ENCODE results near the gene TMEM209. TPM values are rescaled to one million over a fixed set of nuclear protein-coding genes. Genes with fewer than 3 reads are reported as not detected.
"Not testable (repeated sequence)": the region's sequence is repeated elsewhere in the genome, so short reads cannot be mapped to it uniquely, and the experiment has no call there.

Gene TMEM209
- total RNA-seq, 1 experiment from 2014 or later = 46.7 TPM

DNA sequence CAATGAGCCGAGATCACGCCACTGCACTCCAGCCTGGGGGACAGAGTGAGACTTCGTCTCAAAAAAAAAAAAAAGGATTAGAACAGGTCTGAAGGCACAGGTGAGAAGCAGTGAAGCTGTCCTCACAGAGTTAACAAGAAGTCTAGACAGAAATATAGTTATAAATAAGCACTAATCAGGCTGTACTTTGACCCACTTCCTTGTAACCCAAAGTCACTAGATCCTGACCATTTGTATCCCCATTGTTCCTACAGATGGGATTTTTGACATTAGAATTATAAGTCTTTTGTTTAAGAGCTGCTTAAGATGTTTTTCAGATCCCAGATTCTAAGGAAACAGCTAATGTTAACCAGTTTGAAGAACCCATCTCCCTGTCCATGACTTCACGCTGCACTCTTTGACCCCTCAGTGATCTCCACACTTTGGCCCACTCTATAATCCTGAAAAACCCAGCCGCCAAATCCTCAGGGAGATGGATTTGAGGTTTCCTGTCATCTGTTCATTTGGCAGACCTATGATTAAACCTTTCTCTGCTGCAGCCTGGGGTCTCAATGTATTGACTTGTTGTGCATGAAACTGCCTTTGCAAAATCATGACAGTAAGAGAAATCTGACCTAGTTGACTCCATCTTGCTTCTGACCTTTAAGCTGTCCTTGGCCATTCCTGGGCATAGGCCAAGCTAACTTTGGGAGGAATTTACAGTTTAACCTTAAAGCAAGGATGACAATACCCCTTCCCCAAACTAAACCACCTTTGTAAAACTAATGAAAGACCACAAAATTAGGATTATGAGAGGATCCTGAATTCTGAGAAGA lies 13.8 kb upstream of the TMEM209 start:
- no peak for DNase-seq (ENCODE audit: low read depth)

DNA sequence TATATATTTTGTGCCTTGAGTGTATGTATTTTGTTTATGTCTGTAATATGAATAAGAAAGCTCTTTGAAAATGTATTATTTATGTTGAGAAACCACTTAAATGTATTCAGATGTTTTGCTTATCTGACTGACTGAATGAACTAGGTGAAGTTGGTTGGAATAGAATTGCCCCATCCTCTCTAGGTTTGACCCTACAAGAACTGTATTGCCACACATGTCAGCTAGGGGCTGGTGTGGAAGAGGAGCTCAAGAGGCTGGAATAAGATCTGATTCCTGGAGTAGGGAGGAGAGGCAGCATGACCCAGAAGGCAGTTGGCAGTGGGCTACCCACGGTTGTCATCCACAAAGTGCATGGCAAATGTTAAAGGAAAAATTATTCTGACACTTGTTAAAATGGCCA lies 11.5 kb upstream of the TMEM209 start:
- no peak for DNase-seq (ENCODE audit: low read depth)

DNA sequence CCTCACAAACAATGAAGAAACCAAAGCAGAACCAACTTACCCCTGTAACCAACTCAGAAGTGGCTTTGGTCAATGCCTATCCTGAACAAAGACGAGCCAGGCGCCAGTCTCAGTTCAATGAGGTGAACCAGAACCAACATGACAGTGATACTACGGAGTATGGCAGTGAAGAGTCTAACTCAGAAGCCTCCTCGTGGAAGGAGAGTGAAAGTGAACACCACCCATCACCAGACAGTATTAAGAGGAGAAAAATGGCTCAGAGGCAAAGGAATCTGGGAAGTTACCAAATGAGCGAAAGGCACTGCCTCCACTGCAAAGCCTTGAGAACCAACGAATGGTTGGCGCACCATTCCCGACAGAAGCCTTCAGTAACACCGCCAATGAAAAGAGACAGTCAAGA lies 10.8 kb upstream of the TMEM209 start:
- DNase-seq (ENCODE audit: low read depth) = no peak

DNA sequence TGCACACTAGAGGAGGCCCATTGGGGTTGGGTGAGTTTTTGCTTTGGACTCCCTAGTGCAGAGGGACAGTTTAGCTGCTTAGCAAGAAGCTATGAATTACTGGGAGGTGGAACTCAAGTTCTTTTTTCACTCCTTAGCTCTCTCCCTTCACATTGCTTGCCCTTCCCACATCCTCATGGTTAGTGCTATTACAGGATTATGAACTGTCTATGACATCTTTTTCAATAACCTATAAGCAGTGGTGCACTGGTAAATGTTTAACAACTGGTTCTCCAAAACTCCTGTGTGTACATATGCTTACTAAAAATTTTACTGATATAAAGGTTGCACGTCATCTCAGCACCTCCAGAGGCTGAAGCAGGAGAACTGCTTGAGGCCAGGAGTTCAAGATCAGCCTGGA lies 8.6 kb upstream of the TMEM209 start:
- DNase-seq (ENCODE audit: low read depth) = no peak

DNA sequence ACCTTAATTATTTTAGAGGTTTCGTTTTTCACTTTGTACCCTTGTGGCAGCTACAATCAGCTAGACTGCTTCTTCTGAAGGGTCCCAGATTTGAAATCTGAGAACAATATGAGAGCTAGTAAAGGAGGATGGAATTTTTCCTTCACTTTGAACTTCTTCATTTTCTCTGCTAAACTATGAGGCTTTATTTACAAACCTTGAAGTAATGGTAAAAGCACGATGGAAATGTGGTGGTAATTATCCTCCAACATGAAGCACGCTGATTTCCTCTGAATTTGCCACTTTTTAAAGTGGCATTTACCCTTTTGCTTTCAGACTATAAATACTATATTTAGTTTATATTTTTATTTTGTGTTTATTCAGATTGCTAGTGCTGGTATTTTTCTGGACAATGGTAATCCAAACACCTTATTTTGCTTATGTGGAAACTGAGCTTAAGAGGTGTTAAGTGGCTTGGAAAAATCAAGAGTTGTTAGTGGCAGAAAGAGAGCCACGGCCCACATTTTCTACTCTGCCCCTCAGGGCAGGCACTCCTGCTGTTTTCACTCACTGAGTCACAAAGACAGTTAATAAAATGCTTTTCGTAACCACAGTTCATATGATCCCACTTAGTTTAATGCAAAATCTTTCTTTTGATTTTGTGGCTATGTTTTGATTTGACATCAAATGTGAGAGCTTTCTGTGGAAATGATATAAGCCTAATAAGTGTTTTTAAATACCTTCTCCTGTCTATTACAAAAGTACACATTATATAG lies 5.2 kb upstream of the TMEM209 start:
- DNase-seq (ENCODE audit: low read depth) = peak; percentile 65

DNA sequence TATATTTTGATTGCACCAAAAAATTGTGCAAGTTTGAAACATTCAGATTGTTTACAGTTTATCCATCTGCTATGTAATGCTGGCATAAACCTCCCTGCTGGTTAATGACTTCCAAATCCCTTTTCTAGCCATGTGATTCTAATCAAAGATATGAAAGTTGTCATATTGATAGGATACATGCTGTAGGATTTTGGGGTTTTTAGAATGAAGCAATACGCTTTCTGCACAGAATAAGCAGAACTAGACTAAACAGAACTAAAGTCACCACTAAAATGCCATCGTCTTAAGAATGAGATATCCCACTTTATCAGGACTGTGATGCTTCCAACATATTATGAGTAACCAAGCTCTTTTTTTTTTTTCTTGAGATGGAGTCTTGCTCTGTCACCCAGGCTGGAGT lies 3.3 kb upstream of the TMEM209 start:
- DNase-seq (ENCODE audit: low read depth) = no peak

DNA sequence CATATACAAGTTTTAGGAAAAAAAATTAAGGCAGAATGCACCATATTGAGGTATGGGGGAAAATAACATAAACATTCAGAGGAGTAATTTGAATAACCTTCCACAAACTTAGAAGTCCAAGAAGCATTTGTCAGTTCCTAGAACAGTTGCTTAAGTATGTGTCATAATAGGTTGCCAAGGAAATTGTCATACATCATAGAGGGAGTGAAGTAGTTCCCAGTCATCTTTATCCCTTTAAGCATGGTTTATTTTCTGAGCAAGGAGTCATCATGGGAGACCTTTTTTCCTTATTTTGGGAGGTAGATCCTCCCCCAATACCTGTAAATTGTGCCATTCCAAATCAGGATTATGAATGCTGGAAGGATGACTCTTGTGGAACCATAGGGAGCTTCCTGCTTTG lies 2.4 kb upstream of the TMEM209 start, which contains the start of gene SSMEM1:
TSS of gene SSMEM1 (plus strand) at position 219 of the 400 bp plus-strand sequence. CDS start at position 270, 51 bp downstream.
- no peak for DNase-seq (ENCODE audit: low read depth)

DNA sequence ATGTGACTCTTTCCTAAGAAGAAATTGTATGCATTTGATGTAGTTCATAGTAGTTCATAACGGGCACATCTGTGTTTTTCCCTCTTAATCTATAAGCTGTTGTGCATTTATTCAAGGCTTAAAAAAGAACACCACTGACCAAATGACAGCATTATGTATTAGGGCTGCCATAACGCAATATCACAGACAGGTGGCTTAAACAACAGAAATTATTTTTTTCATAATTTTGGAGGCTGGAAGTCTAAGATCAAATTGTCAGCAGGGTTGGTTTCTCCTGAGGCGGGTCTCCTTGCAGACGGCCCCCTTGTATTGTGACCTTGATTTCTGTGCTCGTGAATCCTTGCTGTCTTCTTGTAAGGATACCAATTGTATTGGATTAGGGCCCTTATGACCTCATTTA lies 1.8 kb upstream of the TMEM209 start:
- no peak for DNase-seq (ENCODE audit: low read depth)

DNA sequence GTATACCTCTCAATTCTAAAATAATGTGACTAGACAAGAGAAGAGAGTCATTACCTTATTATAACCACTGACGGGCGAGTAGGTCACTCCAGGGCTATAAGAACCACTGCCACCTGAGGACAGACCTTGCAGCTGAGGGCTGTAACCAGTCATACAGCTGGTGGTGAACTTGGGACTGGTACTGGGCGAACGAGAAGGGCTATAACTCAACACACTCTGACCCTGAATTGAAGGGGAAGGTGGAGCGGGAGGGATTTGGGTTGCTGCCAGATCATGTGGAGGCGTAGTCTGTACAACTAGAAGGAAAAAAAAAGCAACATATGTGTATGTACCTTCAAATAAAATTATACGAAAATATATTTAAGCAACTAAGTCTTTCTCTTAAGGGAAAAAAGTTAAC lies 3.4 kb downstream of the TMEM209 start:
- no peak for DNase-seq (ENCODE audit: low read depth)

DNA sequence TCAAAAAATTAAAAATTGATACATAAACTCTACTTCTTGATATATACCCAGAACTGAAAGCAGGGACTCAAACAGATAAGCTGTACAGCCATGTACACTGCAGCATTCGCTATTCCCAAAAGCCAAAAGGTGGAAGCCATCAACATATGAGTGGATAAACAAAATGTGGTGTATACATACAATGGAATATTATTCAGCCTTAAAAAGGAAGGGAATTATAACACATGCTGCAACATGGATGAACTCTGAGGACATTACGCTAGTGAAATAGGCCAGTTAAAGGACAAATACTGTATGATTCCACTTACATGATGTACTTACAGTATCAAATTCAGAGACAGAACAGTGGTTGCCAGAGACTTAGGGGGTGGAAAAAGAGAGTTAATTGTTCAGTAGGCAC lies 8.1 kb downstream of the TMEM209 start:
- DNase-seq (ENCODE audit: low read depth) = no peak

DNA sequence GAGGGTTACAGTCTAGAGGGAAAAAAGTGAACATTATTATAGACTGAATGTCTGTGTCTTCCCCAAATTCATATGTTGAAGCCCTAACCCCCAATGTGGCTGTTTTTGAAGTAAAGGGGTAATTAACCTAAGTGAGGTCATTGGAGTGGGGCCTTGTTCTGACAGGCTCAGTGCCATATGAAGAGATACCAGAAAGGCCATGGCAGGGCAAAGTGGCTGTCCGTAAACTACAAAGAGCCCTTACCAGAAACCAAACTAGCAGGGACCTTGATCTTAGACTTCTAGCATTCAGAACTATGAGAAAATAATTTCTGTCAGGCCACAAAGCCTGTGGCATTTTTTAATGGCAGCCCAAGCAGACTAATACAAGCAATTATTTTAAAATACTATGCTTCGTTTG lies 8.7 kb downstream of the TMEM209 start:
- no peak for DNase-seq (ENCODE audit: low read depth)

DNA sequence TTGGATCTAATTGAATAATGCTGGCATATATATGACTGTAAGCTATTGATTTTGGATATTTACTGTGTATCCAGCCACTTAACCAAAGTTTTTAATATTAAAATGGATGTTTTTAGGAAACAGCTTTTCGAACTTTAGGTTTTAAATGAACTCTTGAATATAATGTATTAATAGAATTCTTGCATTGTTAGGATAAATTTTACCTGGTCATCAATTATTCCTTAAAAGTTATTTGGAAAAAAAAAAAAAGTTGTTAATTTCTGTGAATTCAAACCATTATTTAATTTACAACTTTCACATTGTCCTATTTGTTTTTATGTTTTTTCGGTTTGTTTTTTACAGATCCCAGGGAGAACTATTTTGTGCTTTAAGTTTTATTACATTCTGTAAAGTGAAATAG lies 9.8 kb downstream of the TMEM209 start:
- DNase-seq (ENCODE audit: low read depth) = no peak

DNA sequence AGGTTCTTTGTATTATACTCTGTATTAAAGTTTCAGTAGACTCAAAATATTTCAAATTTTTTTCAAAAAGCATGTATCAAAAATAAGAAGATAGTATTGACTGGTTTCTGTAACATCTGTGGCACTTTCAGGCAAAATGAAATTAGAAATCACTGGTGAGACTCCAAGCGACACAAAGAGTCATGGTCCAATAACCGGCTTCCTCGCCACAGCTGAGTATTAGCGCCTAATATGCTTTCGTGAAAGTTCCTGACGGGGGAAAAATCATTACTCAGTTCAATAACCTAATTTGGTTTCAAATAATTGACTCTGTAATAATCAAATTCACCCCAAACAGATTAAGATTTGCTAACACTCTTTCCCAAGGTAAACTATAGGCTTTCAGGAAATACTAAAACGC lies 13.4 kb downstream of the TMEM209 start:
- no peak for DNase-seq (ENCODE audit: low read depth)

DNA sequence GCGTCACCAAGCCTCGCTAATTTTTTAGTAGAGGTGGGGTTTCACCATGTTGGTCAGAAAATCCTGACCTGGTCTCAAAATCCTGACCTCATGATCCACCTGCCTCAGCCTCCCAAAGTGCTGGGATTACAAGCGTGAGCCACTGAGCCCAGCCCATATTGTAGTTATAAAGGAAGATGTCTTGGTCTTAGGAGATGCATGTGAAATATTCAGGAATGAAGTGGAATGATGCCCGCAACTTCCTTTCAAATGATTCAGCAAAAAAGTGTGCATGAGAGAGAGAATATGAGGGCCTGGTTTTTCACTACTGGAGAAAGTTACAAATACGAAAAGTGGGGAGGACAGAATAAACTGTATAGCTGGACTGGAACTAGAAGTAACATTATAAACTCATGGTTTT lies 15.9 kb downstream of the TMEM209 start:
- no peak for DNase-seq (ENCODE audit: low read depth)

DNA sequence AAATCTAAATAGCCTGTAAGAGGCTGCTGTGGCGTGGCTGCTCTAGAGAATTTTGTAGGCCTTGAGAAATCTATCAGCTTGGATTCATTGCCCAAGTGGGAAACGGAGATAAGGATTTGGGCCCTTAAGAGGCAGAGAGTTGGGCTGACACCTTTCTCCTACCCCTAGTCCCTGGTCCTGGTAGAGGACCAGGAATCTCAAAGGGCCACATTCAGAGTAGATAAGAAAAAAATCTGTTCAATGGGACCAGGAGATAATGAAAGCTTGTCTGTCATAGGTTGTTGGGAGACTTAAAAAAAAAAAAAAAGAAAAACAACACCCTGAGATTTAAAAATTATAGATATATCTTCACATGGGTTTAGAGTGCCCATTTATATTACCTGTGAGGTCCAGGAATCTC lies 17.8 kb downstream of the TMEM209 start:
- DNase-seq (ENCODE audit: low read depth) = no peak

DNA sequence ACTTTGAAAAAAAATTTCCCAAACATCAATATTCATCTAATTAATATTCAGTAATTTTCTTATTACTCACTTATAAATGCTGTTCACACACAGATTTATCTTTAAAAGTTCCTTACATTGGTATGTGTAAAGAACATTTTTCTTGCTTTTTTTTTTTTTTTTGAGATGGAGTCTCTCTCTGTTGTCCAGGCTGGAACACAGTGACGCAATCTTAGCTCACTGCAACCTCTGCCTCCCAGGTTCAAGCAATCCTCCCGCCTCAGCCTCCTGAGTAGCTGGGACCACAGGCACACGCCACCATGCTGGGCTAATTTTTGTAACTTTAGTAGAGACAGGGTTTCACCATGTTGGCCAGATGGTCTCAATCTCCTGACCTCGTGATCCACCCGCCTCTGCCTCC lies 20.9 kb downstream of the TMEM209 start:
- DNase-seq (ENCODE audit: low read depth) = not testable (repeated sequence)

DNA sequence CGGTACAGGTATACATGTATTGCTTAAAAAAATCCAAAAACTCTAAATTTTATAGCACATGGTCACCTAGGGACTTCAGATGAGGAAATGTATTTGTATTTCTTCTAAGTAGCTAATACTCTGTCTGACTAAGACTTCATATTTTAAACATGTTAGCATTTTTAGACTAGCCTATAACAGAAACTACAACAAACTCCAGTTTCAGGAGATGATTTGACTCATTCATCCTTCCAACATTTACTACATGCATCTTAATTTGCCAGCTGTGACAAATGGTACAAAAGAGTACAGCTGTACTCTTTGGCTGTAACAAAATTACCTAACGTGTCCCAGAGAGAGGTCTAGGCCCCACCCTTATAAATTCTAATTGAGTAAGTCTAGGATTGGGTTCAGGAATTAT lies 22.2 kb downstream of the TMEM209 start:
- DNase-seq (ENCODE audit: low read depth) = no peak

DNA sequence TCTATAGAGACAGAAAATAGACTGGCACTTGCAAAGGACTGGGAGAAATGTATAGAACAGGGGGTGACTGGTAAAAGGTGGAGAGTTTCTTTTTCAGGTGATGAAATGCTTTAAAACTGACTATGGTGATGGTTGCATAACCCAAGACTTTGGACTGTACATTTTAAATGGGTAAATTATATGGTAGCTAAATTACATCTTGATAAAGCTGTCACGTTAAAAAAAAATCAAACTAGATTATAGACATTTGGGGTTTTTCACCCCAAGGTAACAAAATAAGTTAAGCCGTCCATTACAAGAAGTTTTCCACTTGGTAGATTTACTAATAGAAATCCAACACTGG lies 24.0 kb downstream of the TMEM209 start:
- DNase-seq (ENCODE audit: low read depth) = no peak

DNA sequence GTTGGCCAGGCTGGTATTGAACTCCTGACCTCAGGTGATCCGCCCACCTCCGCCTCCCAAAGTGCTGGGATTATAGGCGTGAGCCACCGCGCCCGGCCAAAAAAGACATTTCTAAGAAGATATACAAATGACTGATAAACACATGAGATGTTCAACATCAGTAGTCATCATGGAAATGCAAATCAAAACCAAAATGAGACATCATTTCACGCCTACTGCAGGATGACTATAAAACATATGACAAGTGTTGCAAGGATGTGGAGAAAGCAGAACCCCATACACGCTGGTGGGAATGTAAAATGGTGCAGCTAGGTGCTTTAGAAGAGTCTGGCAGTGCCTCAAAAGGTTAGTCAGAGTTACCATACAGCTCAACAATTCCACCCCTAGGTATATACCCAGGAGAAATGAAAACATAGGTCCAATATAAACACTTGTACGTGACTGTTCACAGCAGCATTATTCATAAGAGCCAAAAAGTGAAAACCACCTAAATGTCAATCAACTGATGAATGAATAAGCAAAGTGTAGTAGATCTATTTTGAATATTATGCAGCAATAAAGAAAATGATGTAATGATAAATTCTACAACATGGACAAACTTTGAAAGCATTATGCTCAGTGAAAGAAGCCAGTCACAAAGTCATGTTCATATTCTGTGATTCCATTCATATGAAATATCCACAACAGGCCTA lies 24.5 kb downstream of the TMEM209 start:
- peak; percentile 77 for DNase-seq (ENCODE audit: low read depth)

DNA sequence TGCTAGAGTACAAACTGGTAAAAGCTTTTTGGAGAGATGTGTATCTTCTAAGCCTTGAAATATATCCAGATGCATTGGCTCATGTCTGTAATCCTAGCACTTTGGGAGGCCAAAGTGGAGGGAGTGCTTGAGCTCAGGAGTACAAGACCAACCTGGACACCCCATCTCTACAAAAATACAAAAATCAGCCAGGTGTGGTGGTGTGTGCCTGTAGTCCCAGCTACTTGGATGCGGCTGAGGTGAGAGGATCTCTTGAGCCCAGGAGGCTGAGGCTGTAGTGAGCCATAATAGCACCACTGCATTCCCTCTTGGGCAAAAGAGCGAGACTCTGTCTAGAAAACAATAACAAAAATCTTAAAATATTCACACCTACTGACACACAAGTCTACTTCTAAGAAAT lies 25.6 kb downstream of the TMEM209 start:
- DNase-seq (ENCODE audit: low read depth) = no peak

DNA sequence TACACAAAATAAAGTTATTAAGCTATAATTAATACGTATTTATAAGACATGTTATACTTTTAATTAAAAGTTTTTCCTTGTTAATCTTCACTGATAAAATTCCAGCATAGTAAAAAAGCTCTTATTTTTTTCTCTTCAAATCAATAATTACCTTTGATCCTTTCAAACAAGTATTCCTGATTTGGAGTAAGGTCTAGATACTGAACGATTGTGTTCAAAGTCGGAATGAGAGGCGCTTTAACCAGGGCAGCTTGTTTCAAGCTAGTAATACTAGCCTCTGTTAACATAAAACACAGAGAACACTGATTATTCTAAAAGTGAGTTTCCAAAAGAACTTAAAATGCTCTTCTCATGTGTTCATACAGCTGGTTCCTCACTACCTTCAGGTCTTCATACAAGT lies 27.0 kb downstream of the TMEM209 start:
- DNase-seq (ENCODE audit: low read depth) = no peak

DNA sequence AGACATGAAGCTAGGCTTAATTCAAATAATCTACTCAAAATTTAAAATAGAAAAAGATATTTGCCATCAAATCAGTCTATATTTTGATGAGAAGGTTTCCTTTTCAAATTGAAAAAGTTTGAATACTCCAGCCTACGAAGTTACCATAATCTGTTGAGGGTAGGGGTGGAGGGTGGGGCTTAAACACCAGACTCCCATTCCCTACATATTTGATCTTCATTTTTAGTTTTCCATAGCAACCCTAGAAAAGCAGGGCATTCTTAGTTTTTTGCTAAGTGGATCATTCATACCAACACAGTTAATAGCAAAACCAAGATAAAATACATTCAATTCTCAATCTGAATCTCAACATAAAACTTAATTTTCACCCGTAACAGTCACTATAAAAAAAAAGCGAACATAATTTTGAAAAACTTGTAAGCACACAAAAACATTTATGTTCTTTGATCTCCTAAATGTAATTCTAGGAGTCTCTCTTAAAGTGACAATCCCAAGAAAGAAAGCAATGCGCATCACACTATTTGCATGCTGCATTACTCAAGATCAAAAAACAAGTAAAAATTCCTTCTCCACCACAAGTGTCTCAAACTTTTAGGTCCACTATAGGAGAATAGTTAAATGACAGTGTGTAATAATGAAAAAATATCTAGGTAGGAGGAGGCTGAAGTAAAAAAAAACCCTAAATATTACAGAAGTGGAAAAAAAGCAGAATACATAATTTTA lies 30.8 kb downstream of the TMEM209 start:
- no peak for DNase-seq (ENCODE audit: low read depth)

All from Daoy (cell line).